MCF 10A (cell line): ENCODE measurements around the gene NDUFS8. TPM values are rescaled to one million over a fixed set of nuclear protein-coding genes. Genes with fewer than 3 reads are reported as not detected.

Experiments used
- BruUV-seq: library from RNA; stranded (reverse); fragments of 400-500 nt; replicated peaks from 2 replicates; lab custom pipeline; 2021; lab: Mats Ljungman, UMichigan
- CTCF ChIA-PET: fragments of 300-600 bp; sonication (Branson Sonifier 250); formaldehyde crosslinking; extraction: SDS; loops from one replicate; lab custom pipeline; 2021; ENCODE audit warnings: antibody characterized with exemption, inconsistent platforms; lab: Yijun Ruan, JAX
- POLR2A ChIA-PET: fragments of 300-600, 350-650 bp; sonication (Branson Sonifier 250); formaldehyde crosslinking; extraction: SDS; loops from one replicate; lab custom pipeline; 2020; ENCODE audit warnings: antibody characterized with exemption, inconsistent platforms; lab: Yijun Ruan, JAX
- DNase-seq: peaks from one replicate; pipeline ENCODE4 v3.0.0-alpha.2; 2018; ENCODE audit not compliant: unreplicated experiment
- H3K27ac Mint-ChIP-seq: one replicate; pipeline ENCODE4 v1.8.0; 2022; ENCODE audit warnings: mild to moderate bottlenecking, low read depth, mixed read lengths; ENCODE audit not compliant: unreplicated experiment
- H3K27me3 Mint-ChIP-seq: one replicate; pipeline ENCODE4 v1.8.0; 2022; ENCODE audit warnings: mixed read lengths; ENCODE audit not compliant: insufficient read depth, unreplicated experiment
- H3K36me3 Mint-ChIP-seq: one replicate; pipeline ENCODE4 v1.8.0; 2022; ENCODE audit warnings: mild to moderate bottlenecking, moderate library complexity, mixed read lengths; ENCODE audit not compliant: insufficient read depth, unreplicated experiment
- H3K4me1 Mint-ChIP-seq: one replicate; pipeline ENCODE4 v1.8.0; 2022; ENCODE audit warnings: mixed read lengths; ENCODE audit not compliant: insufficient read depth, unreplicated experiment
- H3K4me3 Mint-ChIP-seq: one replicate; pipeline ENCODE4 v1.8.0; 2022; ENCODE audit warnings: mild to moderate bottlenecking, moderate library complexity, mixed read lengths; ENCODE audit not compliant: unreplicated experiment
- H3K9me3 Mint-ChIP-seq: one replicate; pipeline ENCODE4 v1.8.0; 2022; ENCODE audit warnings: mixed read lengths; ENCODE audit not compliant: unreplicated experiment
- CTCF ChIP-seq: fragments of 200-600 bp; IDR thresholded peaks from one replicate; pipeline ENCODE4 v1.8.0; 2022; ENCODE audit warnings: antibody characterized with exemption, mild to moderate bottlenecking; ENCODE audit not compliant: unreplicated experiment
- intact Hi-C: fragments of 100-400 bp; cut with micrococcal nuclease; formaldehyde crosslinking; loops from 2 replicates; pipeline ENCODE4 v1.14.1; 2022
- total RNA-seq: library from RNA; stranded (reverse); gene quantifications from 2 replicates; pipeline ENCODE4 v1.2.3, GENCODE V29; 2022

The NDUFS8 gene
- total RNA-seq, 1 experiment from 2014 or later, result 211 TPM

GRCh38 chr11:68027667-68028066 lies 2.8 kb upstream of the NDUFS8 start:
- CTCF ChIA-PET, result interaction anchor here (0.6 to 1.0 kb wide), 2 partner anchors 19 to 89 kb away, joined by 3 read pairs; no protein-coding TSS in a partner anchor
- no TSS peak for BruUV-seq
- Mint-ChIP-seq H3K9me3 (no peaks in the 10 kb centered on the region), H3K4me3 (no peak overlapping the region), H3K4me1 (peaks cover 26% of the 10 kb centered on the region), H3K27me3 (no peaks in the 10 kb centered on the region), H3K36me3 (peaks cover 49% of the 10 kb centered on the region), H3K27ac (peak overlapping the region; percentile 89)
- no peak for TF ChIP-seq CTCF
- intact Hi-C loops, result loop anchor here (1.0 kb wide), 1 partner anchor 13 kb away; no protein-coding TSS in a partner anchor
- DNase-seq, result no peak
- POLR2A ChIA-PET, result interaction anchor here (1.4 to 2.1 kb wide), 3 partner anchors 15 to 19 kb away, joined by 5 to 13 read pairs (median 5); partner anchors contain the start of gene ALDH3B1

DNA sequence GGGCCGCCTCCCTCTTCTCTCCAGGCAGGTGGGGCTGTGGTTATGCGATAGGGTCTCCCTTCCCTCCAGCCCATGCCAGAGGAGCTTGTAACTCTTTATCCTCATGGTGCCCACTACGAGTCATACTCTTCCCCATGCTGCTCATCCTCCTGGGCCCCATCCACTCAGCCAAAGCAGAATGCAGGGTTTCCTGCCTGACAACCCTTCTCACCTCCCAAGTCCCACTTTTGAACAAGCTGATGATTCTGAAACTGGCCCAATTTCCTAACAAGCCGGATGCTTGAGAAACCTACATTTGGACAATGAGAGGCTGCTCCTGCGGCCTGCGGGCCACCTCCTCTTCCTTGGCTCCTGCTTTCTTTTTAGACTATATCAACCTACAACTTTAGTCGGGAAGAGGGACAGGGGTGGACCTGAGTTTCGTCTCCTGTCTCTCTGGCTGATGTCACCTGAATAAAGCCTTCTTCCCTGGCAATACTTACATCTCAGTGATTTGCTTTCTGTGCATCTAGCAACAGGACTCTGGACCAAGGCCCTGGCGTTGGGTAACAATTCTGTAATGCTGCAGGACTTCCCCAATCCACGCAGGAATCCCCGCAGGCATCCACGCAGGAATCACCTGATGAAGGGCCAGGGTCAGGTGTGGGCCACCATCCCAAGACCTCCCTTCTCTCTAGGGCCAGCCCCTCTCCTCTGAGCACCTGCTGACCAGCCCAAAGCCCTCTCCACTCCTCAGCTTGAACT lies 1.5 kb upstream of the NDUFS8 start:
- peak overlapping the region; percentile 92 for H3K4me3 Mint-ChIP-seq
- peak overlapping the region; percentile 89 for H3K27ac Mint-ChIP-seq
- H3K9me3 Mint-ChIP-seq, result no peaks in the 10 kb centered on the region
- H3K36me3 Mint-ChIP-seq, result peaks cover 45% of the 10 kb centered on the region
- BruUV-seq, result TSS peak; percentile 25
- peaks cover 26% of the 10 kb centered on the region for H3K4me1 Mint-ChIP-seq
- ChIA-PET CTCF (interaction anchor here (0.6 to 1.7 kb wide), 2 partner anchors 9 to 16 kb away, joined by 3 read pairs; no protein-coding TSS in a partner anchor), POLR2A (interaction anchor here (0.5 to 3.8 kb wide), 6 partner anchors 10 to 90 kb away, joined by 3 to 59 read pairs (median 4); partner anchors contain the start of genes ALDH3B1 and TCIRG1)
- no peak for TF ChIP-seq CTCF
- DNase-seq, result no peak
- intact Hi-C loops, result loop anchor here (1.0 kb wide), 1 partner anchor 15 kb away; no protein-coding TSS in a partner anchor
- no peaks in the 10 kb centered on the region for H3K27me3 Mint-ChIP-seq

DNA sequence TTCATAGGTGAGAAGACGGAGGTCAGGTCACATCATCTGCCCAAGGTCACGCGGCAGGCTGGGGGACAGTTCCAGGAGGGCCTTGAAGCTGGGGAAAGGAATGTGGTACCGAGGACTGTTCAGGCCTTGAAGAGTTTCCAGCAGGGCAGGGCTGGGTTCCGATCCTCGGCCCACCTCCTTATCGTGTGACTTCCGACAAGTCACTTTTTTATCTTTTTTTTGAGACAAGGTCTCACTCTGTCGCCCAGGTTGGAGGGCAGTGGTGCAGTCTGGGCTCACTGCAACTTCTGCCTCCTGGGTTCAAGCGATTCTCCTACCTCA lies 623 bp downstream of the NDUFS8 start:
- H3K36me3 Mint-ChIP-seq, result peaks cover 38% of the 10 kb centered on the region
- TSS peak; percentile 16 for BruUV-seq
- DNase-seq, result no peak
- POLR2A ChIA-PET, result interaction anchor here (0.7 to 3.8 kb wide), 8 partner anchors 9 to 494 kb away, joined by 3 to 59 read pairs (median 4); partner anchors contain the start of genes ALDH3B1 and TCIRG1
- H3K27ac Mint-ChIP-seq, result peak overlapping the region; percentile 89
- no peaks in the 10 kb centered on the region for H3K9me3 Mint-ChIP-seq
- TF ChIP-seq CTCF, result no peak
- peak overlapping the region; percentile 92 for H3K4me3 Mint-ChIP-seq
- no peaks in the 10 kb centered on the region for H3K27me3 Mint-ChIP-seq
- intact Hi-C loops, result no loop called here
- CTCF ChIA-PET, result interaction anchor here (1.2 to 1.9 kb wide), 2 partner anchors 21 to 23 kb away, joined by 4 to 10 read pairs; partner anchors contain the start of gene ALDH3B1
- peaks cover 26% of the 10 kb centered on the region for H3K4me1 Mint-ChIP-seq

- TF ChIP-seq CTCF, result no peak
- Mint-ChIP-seq H3K27me3 (no peaks in the 10 kb centered on the region), H3K4me1 (peaks cover 26% of the 10 kb centered on the region), H3K9me3 (no peaks in the 10 kb centered on the region), H3K36me3 (peaks cover 30% of the 10 kb centered on the region), H3K4me3 (peak overlapping the region; percentile 92), H3K27ac (peak overlapping the region; percentile 89)
- intact Hi-C loops, result no loop called here
- no peak for DNase-seq
- BruUV-seq, result no TSS peak
- CTCF ChIA-PET, result interaction anchor here (0.6 to 1.9 kb wide), 3 partner anchors 22 to 376 kb away, joined by 4 to 10 read pairs (median 4); partner anchors contain the start of gene ALDH3B1
- POLR2A ChIA-PET, result interaction anchor here (1.2 to 3.8 kb wide), 3 partner anchors 8 to 178 kb away, joined by 4 to 59 read pairs (median 4); partner anchors contain the start of gene TCIRG1
These were observed 1.5 kb downstream of the NDUFS8 start for GRCh38 chr11:68032003-68032402.
